ENCODE measurements around the gene LRWD1.
"Not testable (repeated sequence)": the region's sequence is repeated elsewhere in the genome, so short reads cannot be mapped to it uniquely, and the experiment has no call there.

DNA sequence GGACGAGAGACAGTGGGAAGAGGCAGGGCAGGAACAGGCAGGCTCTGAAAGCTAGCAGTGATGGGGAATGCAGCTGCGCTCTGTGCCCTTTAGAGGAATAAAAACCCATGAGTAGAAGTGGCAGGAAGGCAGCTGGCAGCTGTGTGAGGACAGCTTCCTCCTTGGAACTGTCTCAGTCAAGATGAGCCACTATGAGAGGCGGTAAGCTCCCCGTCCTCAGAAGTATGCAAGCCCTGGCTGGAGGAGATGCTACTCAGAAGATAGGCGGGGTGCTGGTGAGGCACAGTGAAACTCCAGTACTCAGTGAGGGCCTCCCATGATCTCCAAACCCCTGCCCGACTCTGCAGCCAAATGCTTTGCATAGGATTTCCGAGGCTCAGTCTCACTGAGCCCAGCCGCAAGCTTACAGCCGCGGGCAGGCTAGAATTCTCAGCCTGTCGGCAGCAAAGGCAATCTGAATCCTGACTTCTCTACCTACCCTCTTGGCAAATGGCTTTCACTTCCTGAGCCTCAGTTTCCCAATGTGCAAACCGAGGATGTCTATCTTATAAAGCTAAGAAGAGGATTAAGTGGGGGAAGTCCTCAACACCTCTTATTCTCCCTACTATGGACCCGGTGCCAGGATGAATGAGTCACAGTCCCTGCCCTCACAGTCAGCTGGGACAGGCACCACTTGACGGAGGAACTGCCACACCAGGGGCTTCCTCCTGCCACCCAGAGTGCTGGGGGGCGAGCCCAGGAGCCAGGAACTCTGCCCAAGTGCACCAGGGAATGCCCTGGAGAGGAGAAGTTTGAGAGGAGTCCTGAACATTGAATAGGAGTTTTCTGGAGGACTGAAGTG, 50.3 kb downstream of the LRWD1 start:
- TF ChIP-seq RAD21 (IDR thresholded peaks at IDR 0.05; ENCODE audit: low read depth); EZH2 (IDR thresholded peaks at IDR 0.05); SRF (IDR thresholded peaks at IDR 0.05; ENCODE audit: low read depth); TCF7L2 (IDR thresholded peaks at IDR 0.05; ENCODE audit: borderline replicate concordance, extremely low read depth, insufficient read depth, insufficient read length); POLR2AphosphoS5 (IDR thresholded peaks at IDR 0.05; ENCODE audit: low read depth, low read length): not testable (repeated sequence)
- TF ChIP-seq, protein P1, sequence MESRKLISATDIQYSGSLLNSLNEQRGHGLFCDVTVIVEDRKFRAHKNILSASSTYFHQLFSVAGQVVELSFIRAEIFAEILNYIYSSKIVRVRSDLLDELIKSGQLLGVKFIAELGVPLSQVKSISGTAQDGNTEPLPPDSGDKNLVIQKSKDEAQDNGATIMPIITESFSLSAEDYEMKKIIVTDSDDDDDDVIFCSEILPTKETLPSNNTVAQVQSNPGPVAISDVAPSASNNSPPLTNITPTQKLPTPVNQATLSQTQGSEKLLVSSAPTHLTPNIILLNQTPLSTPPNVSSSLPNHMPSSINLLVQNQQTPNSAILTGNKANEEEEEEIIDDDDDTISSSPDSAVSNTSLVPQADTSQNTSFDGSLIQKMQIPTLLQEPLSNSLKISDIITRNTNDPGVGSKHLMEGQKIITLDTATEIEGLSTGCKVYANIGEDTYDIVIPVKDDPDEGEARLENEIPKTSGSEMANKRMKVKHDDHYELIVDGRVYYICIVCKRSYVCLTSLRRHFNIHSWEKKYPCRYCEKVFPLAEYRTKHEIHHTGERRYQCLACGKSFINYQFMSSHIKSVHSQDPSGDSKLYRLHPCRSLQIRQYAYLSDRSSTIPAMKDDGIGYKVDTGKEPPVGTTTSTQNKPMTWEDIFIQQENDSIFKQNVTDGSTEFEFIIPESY (IDR thresholded peaks at IDR 0.05; ENCODE audit: extremely low read depth, insufficient replicate concordance, low read length): not testable (repeated sequence)
- TF ChIP-seq, protein P2, sequence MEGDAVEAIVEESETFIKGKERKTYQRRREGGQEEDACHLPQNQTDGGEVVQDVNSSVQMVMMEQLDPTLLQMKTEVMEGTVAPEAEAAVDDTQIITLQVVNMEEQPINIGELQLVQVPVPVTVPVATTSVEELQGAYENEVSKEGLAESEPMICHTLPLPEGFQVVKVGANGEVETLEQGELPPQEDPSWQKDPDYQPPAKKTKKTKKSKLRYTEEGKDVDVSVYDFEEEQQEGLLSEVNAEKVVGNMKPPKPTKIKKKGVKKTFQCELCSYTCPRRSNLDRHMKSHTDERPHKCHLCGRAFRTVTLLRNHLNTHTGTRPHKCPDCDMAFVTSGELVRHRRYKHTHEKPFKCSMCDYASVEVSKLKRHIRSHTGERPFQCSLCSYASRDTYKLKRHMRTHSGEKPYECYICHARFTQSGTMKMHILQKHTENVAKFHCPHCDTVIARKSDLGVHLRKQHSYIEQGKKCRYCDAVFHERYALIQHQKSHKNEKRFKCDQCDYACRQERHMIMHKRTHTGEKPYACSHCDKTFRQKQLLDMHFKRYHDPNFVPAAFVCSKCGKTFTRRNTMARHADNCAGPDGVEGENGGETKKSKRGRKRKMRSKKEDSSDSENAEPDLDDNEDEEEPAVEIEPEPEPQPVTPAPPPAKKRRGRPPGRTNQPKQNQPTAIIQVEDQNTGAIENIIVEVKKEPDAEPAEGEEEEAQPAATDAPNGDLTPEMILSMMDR (IDR thresholded peaks at IDR 0.05 in 2 of 3, conservative IDR thresholded peaks at IDR 0.05 in 1 of 3; ENCODE audit: borderline replicate concordance in 1 of 3, insufficient read depth in 1 of 3, low read depth in 2 of 3, low read length in 2 of 3): not testable (repeated sequence)
- TF ChIP-seq, protein P3, sequence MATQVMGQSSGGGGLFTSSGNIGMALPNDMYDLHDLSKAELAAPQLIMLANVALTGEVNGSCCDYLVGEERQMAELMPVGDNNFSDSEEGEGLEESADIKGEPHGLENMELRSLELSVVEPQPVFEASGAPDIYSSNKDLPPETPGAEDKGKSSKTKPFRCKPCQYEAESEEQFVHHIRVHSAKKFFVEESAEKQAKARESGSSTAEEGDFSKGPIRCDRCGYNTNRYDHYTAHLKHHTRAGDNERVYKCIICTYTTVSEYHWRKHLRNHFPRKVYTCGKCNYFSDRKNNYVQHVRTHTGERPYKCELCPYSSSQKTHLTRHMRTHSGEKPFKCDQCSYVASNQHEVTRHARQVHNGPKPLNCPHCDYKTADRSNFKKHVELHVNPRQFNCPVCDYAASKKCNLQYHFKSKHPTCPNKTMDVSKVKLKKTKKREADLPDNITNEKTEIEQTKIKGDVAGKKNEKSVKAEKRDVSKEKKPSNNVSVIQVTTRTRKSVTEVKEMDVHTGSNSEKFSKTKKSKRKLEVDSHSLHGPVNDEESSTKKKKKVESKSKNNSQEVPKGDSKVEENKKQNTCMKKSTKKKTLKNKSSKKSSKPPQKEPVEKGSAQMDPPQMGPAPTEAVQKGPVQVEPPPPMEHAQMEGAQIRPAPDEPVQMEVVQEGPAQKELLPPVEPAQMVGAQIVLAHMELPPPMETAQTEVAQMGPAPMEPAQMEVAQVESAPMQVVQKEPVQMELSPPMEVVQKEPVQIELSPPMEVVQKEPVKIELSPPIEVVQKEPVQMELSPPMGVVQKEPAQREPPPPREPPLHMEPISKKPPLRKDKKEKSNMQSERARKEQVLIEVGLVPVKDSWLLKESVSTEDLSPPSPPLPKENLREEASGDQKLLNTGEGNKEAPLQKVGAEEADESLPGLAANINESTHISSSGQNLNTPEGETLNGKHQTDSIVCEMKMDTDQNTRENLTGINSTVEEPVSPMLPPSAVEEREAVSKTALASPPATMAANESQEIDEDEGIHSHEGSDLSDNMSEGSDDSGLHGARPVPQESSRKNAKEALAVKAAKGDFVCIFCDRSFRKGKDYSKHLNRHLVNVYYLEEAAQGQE (IDR thresholded peaks at IDR 0.05; ENCODE audit: low read depth): not testable (repeated sequence)

Data from HCT116 (cell line).